GM12873 (cell line): ENCODE measurements around the gene MARK2.

Experiments
- TF ChIP-seq, protein P1 (sequence below): IDR thresholded peaks from 2 replicates; pipeline ENCODE4 v1.5.1; 2012; ENCODE audit warnings: low read depth, mild to moderate bottlenecking, moderate library complexity, low read length, control low read depth; ENCODE audit not compliant: insufficient read depth; ENCODE audit errors: missing control alignments

Gene MARK2

GRCh38 chr11:63871962-63872799 lies 33.3 kb downstream of the MARK2 start:
- TF ChIP-seq, protein P1, sequence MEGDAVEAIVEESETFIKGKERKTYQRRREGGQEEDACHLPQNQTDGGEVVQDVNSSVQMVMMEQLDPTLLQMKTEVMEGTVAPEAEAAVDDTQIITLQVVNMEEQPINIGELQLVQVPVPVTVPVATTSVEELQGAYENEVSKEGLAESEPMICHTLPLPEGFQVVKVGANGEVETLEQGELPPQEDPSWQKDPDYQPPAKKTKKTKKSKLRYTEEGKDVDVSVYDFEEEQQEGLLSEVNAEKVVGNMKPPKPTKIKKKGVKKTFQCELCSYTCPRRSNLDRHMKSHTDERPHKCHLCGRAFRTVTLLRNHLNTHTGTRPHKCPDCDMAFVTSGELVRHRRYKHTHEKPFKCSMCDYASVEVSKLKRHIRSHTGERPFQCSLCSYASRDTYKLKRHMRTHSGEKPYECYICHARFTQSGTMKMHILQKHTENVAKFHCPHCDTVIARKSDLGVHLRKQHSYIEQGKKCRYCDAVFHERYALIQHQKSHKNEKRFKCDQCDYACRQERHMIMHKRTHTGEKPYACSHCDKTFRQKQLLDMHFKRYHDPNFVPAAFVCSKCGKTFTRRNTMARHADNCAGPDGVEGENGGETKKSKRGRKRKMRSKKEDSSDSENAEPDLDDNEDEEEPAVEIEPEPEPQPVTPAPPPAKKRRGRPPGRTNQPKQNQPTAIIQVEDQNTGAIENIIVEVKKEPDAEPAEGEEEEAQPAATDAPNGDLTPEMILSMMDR = peak; percentile 62

GRCh38 chr11:63872800-63873197 lies 33.9 kb downstream of the MARK2 start:
- TF ChIP-seq, protein P1 = no peak

DNA sequence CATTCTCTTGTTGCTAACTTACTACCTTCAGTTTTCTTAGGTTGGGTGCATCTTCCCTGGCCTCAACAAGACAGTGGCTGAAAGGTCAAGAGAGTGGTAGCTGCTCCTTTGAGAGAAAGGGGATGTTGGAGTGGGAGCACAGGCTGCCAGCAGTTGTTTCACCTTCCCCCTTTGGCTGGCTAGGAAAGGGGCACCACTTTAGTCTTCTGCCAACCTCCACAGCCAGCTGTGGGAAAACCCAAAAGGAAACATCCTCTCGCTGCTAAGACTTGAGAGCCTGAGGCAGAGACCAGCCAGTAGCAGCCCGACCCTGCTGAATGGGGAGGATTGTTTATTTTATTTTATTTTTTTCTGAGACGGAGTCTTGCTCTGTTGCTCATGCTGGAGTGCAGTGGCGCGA lies 34.4 kb downstream of the MARK2 start:
- TF ChIP-seq, protein P1 = no peak

GRCh38 chr11:63874511-63874910 lies 35.6 kb downstream of the MARK2 start:
- TF ChIP-seq, protein P1 = no peak

DNA sequence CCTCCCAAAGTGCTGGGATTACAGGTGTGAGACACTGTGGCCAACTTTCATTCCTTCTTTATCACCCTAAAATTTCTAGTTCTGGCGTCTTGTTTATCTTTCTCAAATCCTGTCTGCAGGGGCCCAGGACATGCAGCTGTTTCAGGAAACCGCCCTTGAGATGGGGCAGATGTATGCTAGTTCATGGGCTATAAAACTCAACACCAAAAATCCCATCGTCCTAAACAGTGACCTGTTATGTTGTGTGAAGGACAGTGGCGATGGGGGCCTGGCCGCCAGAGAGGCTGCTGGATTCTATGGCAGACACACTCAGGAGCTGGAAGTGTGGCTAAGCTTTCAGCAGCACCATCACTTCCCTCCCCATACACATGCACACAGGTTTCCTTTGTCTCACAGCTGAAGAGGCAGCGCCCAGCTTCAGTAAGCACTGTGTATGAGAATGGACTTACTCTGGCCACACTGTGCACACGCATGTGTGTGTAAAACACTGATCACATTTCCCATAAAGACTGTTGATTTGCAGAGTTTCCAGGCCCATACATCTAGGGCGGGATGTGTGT lies 36.7 kb downstream of the MARK2 start:
- TF ChIP-seq, protein P1 = no peak

- TF ChIP-seq, protein P1 = no peak
These were observed 37.7 kb downstream of the MARK2 start for GRCh38 chr11:63876616-63877015.

DNA sequence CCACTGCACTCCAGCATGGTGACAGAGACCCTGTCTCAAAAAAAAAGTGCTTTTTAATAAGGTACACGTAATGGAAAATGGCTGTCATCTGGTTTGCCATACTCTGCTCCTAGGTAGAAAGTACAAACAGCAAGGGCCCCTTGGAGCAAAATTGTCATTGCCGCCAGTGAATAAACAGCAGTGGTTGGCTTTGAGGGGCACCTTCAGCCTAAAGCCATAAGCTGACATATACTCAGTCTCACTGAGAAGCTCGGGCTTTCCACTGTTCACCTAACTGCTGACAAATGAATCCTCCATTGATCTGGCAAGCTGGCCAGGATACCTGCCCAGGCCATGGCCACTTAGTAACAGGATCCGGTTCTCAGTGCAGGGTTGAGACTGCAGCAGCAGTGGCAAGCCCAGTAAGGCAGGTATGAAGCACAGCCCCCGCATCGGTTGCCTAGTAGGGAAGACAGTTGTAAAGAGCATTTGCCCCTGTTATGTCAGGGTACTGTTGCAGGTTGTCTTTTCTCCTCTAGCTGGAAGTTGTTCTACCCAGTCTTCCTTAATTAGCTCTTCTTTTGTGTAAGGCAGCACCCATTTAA lies 38.8 kb downstream of the MARK2 start:
- TF ChIP-seq, protein P1 = no peak
